Peyer's patch (tissue), 4 donors: ENCODE results near the gene PPP3R1. TPM values are rescaled to one million over a fixed set of nuclear protein-coding genes. Genes with fewer than 3 reads are reported as not detected.

ENCODE experiments used
- DNase-seq, 3 donors: peaks; one replicate each; pipeline ENCODE4 v3.0.0-alpha.2; 2017 to 2019
- H3K27ac ChIP-seq, 4 donors: fragments of 200-600 bp; sonication (generic); one replicate each; pipeline ENCODE4 v1.5.1; 2016 to 2019
- H3K27me3 ChIP-seq, 2 donors: fragments of 200-600 bp; sonication (generic); one replicate each; pipeline ENCODE4 v1.5.1; 2019
- H3K36me3 ChIP-seq, 3 donors: fragments of 200-600 bp; sonication (generic); one replicate each; pipeline ENCODE4 v1.5.1; 2016 to 2019
- H3K4me1 ChIP-seq, 4 donors: fragments of 200-600 bp; sonication (generic); one replicate each; pipeline ENCODE4 v1.5.1; 2016 to 2019
- H3K4me3 ChIP-seq, 4 donors: fragments of 200-600 bp; sonication (generic); 1 replicate in 3 of 4; 2 replicates in 1 of 4; pipeline ENCODE4 v1.5.1; 2016 to 2019; ENCODE audit warnings: mild to moderate bottlenecking in 1 of 4
- H3K9me3 ChIP-seq, 4 donors: fragments of 200-600 bp; sonication (generic); one replicate each; pipeline ENCODE4 v1.5.1; 2016 to 2019; ENCODE audit warnings: mild to moderate bottlenecking in 1 of 4
- POLR2A ChIP-seq, 2 donors: fragments of 450-650 bp; IDR thresholded peaks; one replicate each; pipeline ENCODE4 v1.5.1; 2017; ENCODE audit warnings: antibody characterized with exemption in 2 of 2, mild to moderate bottlenecking in 2 of 2, moderate library complexity in 2 of 2
- total RNA-seq, 4 donors: library from RNA; depleted of rRNA; stranded (reverse); fragments of >200 nt; gene quantifications; one replicate each; pipeline ENCODE4 v1.1.0, GENCODE V29; 2016
- TF ChIP-seq, protein P1 (sequence below), 6 experiments: fragments of 450-650 bp in 4 of 6; fragments of 200-600 bp in 2 of 6; sonication (generic) in 1 of 6; IDR thresholded peaks; one replicate each; pipeline ENCODE4 v1.5.1; 2017 to 2019; ENCODE audit warnings: antibody characterized with exemption in 6 of 6, mild to moderate bottlenecking in 3 of 6, moderate library complexity in 1 of 6

The PPP3R1 gene
- total RNA-seq, 4 donors from 2014 or later, result 18.5 to 33.8 (median 25.4) TPM

DNA sequence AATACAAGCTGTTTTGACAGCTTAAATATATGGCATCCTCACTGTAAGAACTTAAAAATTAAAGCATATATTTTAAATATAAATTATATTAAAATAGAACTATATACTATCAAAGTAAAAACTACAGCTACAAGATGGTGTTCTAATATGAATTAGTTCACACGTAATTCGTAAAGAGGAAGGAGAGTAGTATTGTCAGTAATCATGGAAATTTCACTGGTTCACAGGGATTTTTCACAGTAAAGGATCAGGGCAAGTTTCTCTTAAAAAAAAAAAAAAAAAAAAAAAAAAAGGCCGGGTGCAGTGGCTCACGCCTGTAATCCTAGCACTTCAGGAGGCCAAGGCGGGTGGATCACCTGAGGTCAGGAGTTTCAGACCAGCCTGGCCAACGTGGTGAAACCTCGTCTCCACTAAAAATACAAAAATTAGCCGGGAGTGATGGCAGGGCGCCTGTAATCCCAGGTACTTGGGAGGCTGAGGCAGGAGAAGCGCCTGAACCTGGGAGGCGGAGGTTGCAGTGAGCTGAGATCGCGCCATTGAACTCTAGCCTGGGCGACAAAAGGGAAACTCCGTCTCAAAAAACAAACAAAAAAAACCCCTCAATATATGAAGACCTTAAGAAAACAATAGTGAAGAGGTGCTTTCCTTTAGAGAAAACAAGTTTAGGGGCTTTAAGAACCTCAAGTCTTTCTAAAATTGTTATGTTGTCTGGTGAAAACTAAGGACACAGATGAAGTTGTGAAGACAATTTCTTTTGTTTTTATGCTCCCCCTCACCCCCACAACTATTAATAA is 62.1 kb downstream of the PPP3R1 start:
- no peak for DNase-seq
- Histone ChIP-seq H3K27me3 (no peaks in the 10 kb centered on the region), H3K36me3 (peaks cover 0 to 8% (median 0%) of the 10 kb centered on the region in 3 donors), H3K9me3 (no peaks in the 10 kb centered on the region), H3K4me3 (no peak overlapping the region), H3K27ac (no peak overlapping the region), H3K4me1 (peaks cover 0 to 32% (median 6%) of the 10 kb centered on the region in 4 donors)
- TF ChIP-seq, protein P1, sequence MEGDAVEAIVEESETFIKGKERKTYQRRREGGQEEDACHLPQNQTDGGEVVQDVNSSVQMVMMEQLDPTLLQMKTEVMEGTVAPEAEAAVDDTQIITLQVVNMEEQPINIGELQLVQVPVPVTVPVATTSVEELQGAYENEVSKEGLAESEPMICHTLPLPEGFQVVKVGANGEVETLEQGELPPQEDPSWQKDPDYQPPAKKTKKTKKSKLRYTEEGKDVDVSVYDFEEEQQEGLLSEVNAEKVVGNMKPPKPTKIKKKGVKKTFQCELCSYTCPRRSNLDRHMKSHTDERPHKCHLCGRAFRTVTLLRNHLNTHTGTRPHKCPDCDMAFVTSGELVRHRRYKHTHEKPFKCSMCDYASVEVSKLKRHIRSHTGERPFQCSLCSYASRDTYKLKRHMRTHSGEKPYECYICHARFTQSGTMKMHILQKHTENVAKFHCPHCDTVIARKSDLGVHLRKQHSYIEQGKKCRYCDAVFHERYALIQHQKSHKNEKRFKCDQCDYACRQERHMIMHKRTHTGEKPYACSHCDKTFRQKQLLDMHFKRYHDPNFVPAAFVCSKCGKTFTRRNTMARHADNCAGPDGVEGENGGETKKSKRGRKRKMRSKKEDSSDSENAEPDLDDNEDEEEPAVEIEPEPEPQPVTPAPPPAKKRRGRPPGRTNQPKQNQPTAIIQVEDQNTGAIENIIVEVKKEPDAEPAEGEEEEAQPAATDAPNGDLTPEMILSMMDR (IDR thresholded peaks at IDR 0.05), result no peak
- no peak for TF ChIP-seq POLR2A (IDR thresholded peaks at IDR 0.05)

DNA sequence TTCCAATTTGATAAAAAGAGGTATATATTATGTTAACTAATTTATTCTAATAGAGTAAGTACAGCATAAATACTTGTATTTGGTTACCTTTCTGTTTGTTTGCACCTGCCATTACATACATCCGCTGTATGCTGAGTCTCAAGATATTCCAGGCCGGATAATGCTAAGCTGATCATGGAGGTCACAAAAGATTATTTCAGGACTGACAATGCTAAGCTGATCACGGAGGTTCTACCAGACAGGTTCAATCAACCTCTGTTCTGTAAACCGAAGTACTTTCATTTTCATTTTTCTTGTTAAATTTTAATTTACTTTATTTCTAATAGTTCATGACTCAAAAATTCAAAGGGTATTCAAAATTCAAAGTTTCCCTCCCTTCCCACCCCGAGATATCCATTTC is 63.5 kb downstream of the PPP3R1 start:
- no peak overlapping the region for H3K4me3 ChIP-seq
- no peaks in the 10 kb centered on the region for H3K9me3 ChIP-seq
- peaks cover 0 to 23% (median 4%) of the 10 kb centered on the region in 4 donors for H3K4me1 ChIP-seq
- peaks cover 0 to 14% (median 0%) of the 10 kb centered on the region in 3 donors for H3K36me3 ChIP-seq
- no peak for DNase-seq
- no peak overlapping the region for H3K27ac ChIP-seq
- H3K27me3 ChIP-seq, result no peaks in the 10 kb centered on the region
- TF ChIP-seq, protein P1 (IDR thresholded peaks at IDR 0.05), result no peak
- no peak for TF ChIP-seq POLR2A (IDR thresholded peaks at IDR 0.05)

DNA sequence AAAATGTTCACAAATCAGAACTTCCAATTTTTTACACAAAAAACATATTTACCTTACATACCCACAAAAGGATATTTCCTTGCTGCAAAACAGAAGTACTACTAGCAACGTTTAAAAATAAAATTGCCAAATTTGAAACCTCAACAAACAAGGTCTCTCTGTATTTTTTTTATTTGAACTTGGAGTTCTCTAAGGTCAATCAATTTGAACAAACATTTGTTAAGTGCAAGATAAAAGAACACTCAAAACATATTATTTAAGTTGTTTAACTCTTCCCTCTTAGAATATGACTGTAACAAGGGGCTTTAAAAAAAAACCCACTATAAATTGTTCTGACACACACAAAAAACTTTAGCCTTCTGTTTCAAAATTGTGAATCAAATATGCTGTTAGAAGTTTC is 65.0 kb downstream of the PPP3R1 start:
- no peak overlapping the region for H3K4me3 ChIP-seq
- no peak for DNase-seq
- H3K9me3 ChIP-seq, result no peaks in the 10 kb centered on the region
- peaks cover 0 to 17% (median 0%) of the 10 kb centered on the region in 4 donors for H3K4me1 ChIP-seq
- H3K36me3 ChIP-seq, result peaks cover 0 to 18% (median 0%) of the 10 kb centered on the region in 3 donors
- H3K27me3 ChIP-seq, result no peaks in the 10 kb centered on the region
- H3K27ac ChIP-seq, result no peak overlapping the region
- TF ChIP-seq POLR2A (IDR thresholded peaks at IDR 0.05), result no peak
- TF ChIP-seq, protein P1 (IDR thresholded peaks at IDR 0.05), result no peak

DNA sequence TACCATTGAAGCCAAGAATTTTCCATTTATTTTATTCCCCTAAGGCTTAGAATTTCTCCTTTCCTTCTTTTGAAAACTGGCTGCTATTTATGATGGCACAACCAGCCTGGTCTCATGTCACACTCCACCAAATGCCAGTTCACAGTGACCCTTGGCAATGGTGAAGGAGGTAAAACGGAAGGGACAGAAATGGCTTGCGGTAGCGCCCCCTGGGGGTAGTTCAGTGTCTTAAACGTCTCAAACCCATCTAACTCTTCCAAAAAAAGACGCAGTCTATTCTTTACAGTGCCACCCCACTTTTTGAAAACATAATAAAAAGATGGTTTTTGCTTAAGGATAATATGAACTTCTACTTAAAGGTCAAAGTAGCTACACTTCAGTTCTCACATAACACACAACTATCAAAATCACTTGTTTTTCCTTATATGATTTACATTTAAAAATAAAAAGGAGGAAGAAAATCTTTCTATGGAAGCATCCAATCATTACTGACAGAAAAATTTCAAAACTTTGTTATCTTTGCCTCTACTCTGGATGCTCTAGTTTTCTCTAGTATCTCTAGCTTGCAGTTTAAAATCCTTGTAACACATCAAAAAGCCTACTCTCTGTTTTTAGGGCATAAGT is 66.7 kb downstream of the PPP3R1 start:
- peaks cover 0 to 9% (median 0%) of the 10 kb centered on the region in 4 donors for H3K4me1 ChIP-seq
- peak; percentile 29 to 69 (median 53) for DNase-seq
- H3K27me3 ChIP-seq, result no peaks in the 10 kb centered on the region
- TF ChIP-seq, protein P1 (IDR thresholded peaks at IDR 0.05), result peak; percentile 13 to 53 (median 32)
- no peak for TF ChIP-seq POLR2A (IDR thresholded peaks at IDR 0.05)
- peaks cover 0 to 22% (median 0%) of the 10 kb centered on the region in 3 donors for H3K36me3 ChIP-seq
- no peak overlapping the region for H3K4me3 ChIP-seq
- H3K27ac ChIP-seq, result no peak overlapping the region
- H3K9me3 ChIP-seq, result no peaks in the 10 kb centered on the region

DNA sequence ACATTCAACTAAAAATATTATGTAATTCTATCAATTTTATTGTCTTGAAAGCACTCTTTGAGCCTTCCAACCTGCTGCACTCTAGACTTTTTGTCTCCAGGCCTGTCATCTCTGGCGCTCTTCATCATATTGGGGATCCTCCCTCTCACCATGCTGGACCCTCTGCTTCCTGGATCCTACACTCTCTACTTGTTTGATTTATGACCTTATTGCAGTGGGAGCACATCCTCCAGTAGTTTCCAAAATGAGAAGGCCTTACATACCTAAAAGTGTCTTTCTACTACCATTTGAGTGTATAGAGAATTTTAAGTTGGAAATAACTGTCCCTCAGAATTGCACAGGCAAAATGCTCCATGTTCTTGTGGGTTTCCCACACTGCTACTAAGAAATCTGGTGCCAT is 69.4 kb downstream of the PPP3R1 start:
- Histone ChIP-seq H3K4me3 (no peak overlapping the region), H3K9me3 (no peaks in the 10 kb centered on the region), H3K4me1 (no peaks in the 10 kb centered on the region), H3K36me3 (peaks cover 0 to 29% (median 0%) of the 10 kb centered on the region in 3 donors), H3K27ac (no peak overlapping the region), H3K27me3 (no peaks in the 10 kb centered on the region)
- no peak for DNase-seq
- no peak for TF ChIP-seq POLR2A (IDR thresholded peaks at IDR 0.05)
- TF ChIP-seq, protein P1 (IDR thresholded peaks at IDR 0.05), result no peak
